Measurements from ENCODE around the gene TOR1A. TPM values are rescaled to one million over a fixed set of nuclear protein-coding genes. Genes with fewer than 3 reads are reported as not detected.
"Not testable (repeated sequence)": the region's sequence is repeated elsewhere in the genome, so short reads cannot be mapped to it uniquely, and the experiment has no call there.

Gene TOR1A
- total RNA-seq, 1 experiment from 2014 or later: 36.3 TPM

- no TSS peak for BruUV-seq (replicated peaks)
- CTCF ChIA-PET: interaction anchor here (0.7 kb wide), 1 partner anchor 970 kb away, joined by 3 read pairs; no protein-coding TSS in a partner anchor
- DNase-seq: no peak
- H3K4me3 Mint-ChIP-seq (ENCODE audit: low read depth, unreplicated experiment): no peak overlapping the region
- no peaks in the 10 kb centered on the region for H3K4me1 Mint-ChIP-seq (ENCODE audit: low read depth, unreplicated experiment)
- H3K27me3 Mint-ChIP-seq (ENCODE audit: unreplicated experiment): peaks cover 46% of the 10 kb centered on the region
- intact Hi-C loops (cut with micrococcal nuclease; ENCODE audit: unreplicated experiment): no loop called here
- TF ChIP-seq, protein P1, sequence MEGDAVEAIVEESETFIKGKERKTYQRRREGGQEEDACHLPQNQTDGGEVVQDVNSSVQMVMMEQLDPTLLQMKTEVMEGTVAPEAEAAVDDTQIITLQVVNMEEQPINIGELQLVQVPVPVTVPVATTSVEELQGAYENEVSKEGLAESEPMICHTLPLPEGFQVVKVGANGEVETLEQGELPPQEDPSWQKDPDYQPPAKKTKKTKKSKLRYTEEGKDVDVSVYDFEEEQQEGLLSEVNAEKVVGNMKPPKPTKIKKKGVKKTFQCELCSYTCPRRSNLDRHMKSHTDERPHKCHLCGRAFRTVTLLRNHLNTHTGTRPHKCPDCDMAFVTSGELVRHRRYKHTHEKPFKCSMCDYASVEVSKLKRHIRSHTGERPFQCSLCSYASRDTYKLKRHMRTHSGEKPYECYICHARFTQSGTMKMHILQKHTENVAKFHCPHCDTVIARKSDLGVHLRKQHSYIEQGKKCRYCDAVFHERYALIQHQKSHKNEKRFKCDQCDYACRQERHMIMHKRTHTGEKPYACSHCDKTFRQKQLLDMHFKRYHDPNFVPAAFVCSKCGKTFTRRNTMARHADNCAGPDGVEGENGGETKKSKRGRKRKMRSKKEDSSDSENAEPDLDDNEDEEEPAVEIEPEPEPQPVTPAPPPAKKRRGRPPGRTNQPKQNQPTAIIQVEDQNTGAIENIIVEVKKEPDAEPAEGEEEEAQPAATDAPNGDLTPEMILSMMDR (IDR thresholded peaks at IDR 0.05; ENCODE audit: unreplicated experiment): no peak
- no peak overlapping the region for H3K27ac Mint-ChIP-seq (ENCODE audit: unreplicated experiment)
- H3K9me3 Mint-ChIP-seq (ENCODE audit: low read depth, unreplicated experiment): no peaks in the 10 kb centered on the region
- no peaks in the 10 kb centered on the region for H3K36me3 Mint-ChIP-seq (ENCODE audit: insufficient read depth, unreplicated experiment)
Observed at GRCh38 chr9:129786481-129786880, 37.5 kb downstream of the TOR1A start.

GRCh38 chr9:129785866-129786265 is 38.1 kb downstream of the TOR1A start:
- Mint-ChIP-seq H3K4me1 (ENCODE audit: low read depth, unreplicated experiment) (no peaks in the 10 kb centered on the region), H3K4me3 (ENCODE audit: low read depth, unreplicated experiment) (no peak overlapping the region), H3K9me3 (ENCODE audit: low read depth, unreplicated experiment) (no peaks in the 10 kb centered on the region), H3K27me3 (ENCODE audit: unreplicated experiment) (peaks cover 46% of the 10 kb centered on the region), H3K36me3 (ENCODE audit: insufficient read depth, unreplicated experiment) (no peaks in the 10 kb centered on the region), H3K27ac (ENCODE audit: unreplicated experiment) (no peak overlapping the region)
- TF ChIP-seq, protein P1 (IDR thresholded peaks at IDR 0.05; ENCODE audit: unreplicated experiment): no peak
- CTCF ChIA-PET: interaction anchor here (0.7 kb wide), 1 partner anchor 971 kb away, joined by 3 read pairs; no protein-coding TSS in a partner anchor
- intact Hi-C loops (cut with micrococcal nuclease; ENCODE audit: unreplicated experiment): no loop called here
- no TSS peak for BruUV-seq (replicated peaks)
- no peak for DNase-seq

DNA sequence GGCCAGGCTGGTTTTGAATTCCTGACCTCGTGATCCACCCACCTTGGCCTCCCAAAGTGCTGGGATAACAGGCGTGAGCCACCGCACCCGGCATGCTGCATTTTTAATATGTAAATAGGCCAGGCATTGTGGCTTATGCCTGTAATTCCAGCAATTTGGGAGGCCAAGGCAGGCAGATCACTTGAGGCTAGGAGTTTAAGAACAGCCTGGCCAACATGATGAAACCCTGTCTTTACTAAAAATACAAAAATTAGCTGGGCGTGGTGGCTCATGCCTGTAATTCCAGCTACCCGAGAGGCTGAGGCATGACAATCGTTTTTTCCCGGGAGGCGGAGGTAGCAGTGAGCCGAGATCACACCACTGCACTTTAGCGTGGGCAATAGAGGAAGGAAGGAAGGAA is 39.0 kb downstream of the TOR1A start:
- peaks cover 46% of the 10 kb centered on the region for H3K27me3 Mint-ChIP-seq (ENCODE audit: unreplicated experiment)
- H3K4me3 Mint-ChIP-seq (ENCODE audit: low read depth, unreplicated experiment); H3K36me3 Mint-ChIP-seq (ENCODE audit: insufficient read depth, unreplicated experiment); intact Hi-C loops (cut with micrococcal nuclease; ENCODE audit: unreplicated experiment); DNase-seq; H3K9me3 Mint-ChIP-seq (ENCODE audit: low read depth, unreplicated experiment); H3K4me1 Mint-ChIP-seq (ENCODE audit: low read depth, unreplicated experiment); BruUV-seq (replicated peaks); H3K27ac Mint-ChIP-seq (ENCODE audit: unreplicated experiment): not testable (repeated sequence)
- CTCF ChIA-PET: interaction anchor here (1.2 kb wide), 1 partner anchor 48 kb away, joined by 5 read pairs; no protein-coding TSS in a partner anchor

DNA sequence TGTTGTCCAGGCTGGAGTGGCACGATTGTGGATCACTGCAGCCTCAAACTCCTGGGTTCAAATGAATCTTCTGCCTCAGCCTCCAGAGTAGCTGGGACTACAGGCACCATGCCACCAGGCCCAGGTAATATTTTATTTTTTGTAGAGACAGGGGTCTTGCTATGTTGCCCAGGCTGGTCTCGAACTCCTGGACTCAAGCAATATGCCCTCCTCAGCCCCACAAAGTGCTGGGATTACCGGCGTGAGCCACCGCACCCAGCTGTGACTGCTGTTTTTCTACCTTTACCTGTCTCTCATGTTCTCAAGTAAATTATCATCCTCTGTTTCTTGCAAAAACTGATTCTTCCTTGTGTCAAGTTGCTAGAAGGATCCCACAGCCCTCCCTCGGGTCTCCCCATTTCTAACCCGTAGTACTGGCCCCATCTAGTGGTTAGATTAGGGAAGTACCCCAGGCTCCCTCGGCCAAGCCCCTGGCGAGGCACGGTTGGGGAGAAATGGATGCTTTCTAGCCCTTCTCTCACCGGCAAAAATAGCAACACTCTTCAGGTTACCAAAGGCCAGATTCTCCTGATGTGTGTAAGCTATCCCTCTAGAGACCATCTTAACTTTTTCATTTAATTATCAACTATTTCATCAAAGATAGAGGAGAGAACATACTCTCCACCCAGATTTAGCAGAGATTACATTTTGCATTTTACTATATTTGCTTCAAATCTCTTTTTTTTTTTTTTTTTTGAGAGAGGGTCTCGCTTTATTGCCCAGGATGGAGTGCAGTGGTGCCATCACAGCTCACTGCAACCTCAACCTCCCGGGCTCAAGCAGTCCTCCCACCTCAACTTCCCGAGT is 40.2 kb downstream of the TOR1A start:
- H3K9me3 Mint-ChIP-seq (ENCODE audit: low read depth, unreplicated experiment): no peaks in the 10 kb centered on the region

More for the DNA sequence above, 40.2 kb downstream of the TOR1A start:
- intact Hi-C loops (cut with micrococcal nuclease; ENCODE audit: unreplicated experiment): loop anchor here (2.0 kb wide), 1 partner anchor 45 kb away; no protein-coding TSS in a partner anchor
- TF ChIP-seq, protein P1 (IDR thresholded peaks at IDR 0.05; ENCODE audit: unreplicated experiment): peak; percentile 66
- H3K27me3 Mint-ChIP-seq (ENCODE audit: unreplicated experiment): peaks cover 40% of the 10 kb centered on the region
- no peak overlapping the region for H3K27ac Mint-ChIP-seq (ENCODE audit: unreplicated experiment)
- no peaks in the 10 kb centered on the region for H3K4me1 Mint-ChIP-seq (ENCODE audit: low read depth, unreplicated experiment)
- H3K36me3 Mint-ChIP-seq (ENCODE audit: insufficient read depth, unreplicated experiment): no peaks in the 10 kb centered on the region
- peak; percentile 71 for DNase-seq
- CTCF ChIA-PET: interaction anchor here (0.7 to 1.2 kb wide), 2 partner anchors 47 to 137 kb away, joined by 3 to 5 read pairs; no protein-coding TSS in a partner anchor
- no TSS peak for BruUV-seq (replicated peaks)
- H3K4me3 Mint-ChIP-seq (ENCODE audit: low read depth, unreplicated experiment): no peak overlapping the region

Measured in Calu3 (cell line).